ENCODE results near the gene POLR2E. TPM values are rescaled to one million over a fixed set of nuclear protein-coding genes. Genes with fewer than 3 reads are reported as not detected.

Gene POLR2E
- total and polyA plus RNA-seq, 5 experiments from 2014 or later: 88.0 to 233 (median 159) TPM

GRCh38 chr19:1046836-1047695 lies 48.1 kb downstream of the POLR2E start:
- peak overlapping the region in 2 of 10 donors; percentile 22 to 40 for H3K27ac Mint-ChIP-seq
- POLR2A ChIA-PET: interaction anchor here (1.0 to 12.3 kb wide), 10 partner anchors 8 to 47 kb away, joined by 3 to 400 read pairs (median 11); partner anchors contain the start of genes ABCA7, ARHGAP45, CNN2 and RNU6-2
- H3K4me3 Mint-ChIP-seq: no peak overlapping the region
- H3K27me3 Mint-ChIP-seq: no peaks in the 10 kb centered on the region
- peaks cover 2 to 17% (median 3%) of the 10 kb centered on the region in 4 donors for H3K4me1 Mint-ChIP-seq
- no peaks in the 10 kb centered on the region for H3K9me3 Mint-ChIP-seq
- ATAC-seq (no peak), DNase-seq (no peak)
- H3K36me3 Mint-ChIP-seq: peaks cover 0 to 29% (median 2%) of the 10 kb centered on the region in 3 donors

GRCh38 chr19:1046117-1046626 lies 49.0 kb downstream of the POLR2E start:
- Mint-ChIP-seq H3K36me3 (peaks cover 0 to 29% (median 2%) of the 10 kb centered on the region in 3 donors), H3K4me1 (peaks cover 0 to 17% (median 3%) of the 10 kb centered on the region in 4 donors), H3K27ac (no peak overlapping the region), H3K4me3 (no peak overlapping the region), H3K9me3 (no peaks in the 10 kb centered on the region), H3K27me3 (no peaks in the 10 kb centered on the region)
- no peak for ATAC-seq
- DNase-seq: no peak
- POLR2A ChIA-PET: interaction anchor here (0.9 to 12.3 kb wide), 8 partner anchors 7 to 41 kb away, joined by 3 to 400 read pairs (median 6); partner anchors contain the start of genes ABCA7, ARHGAP45, CNN2 and RNU6-2

GRCh38 chr19:1045247-1045603 lies 50.0 kb downstream of the POLR2E start:
- no peaks in the 10 kb centered on the region for H3K27me3 Mint-ChIP-seq
- no peaks in the 10 kb centered on the region for H3K9me3 Mint-ChIP-seq
- DNase-seq (peak in 5 of 10 donors; percentile 63 to 72 (median 67)), ATAC-seq (peak; percentile 28 to 74)
- POLR2A ChIA-PET: interaction anchor here (1.2 to 12.3 kb wide), 4 partner anchors 12 to 42 kb away, joined by 3 to 400 read pairs (median 17); partner anchors contain the start of genes ARHGAP45, CNN2, RNU6-2 and TMEM259
- peak overlapping the region in 6 of 10 donors; percentile 13 to 76 (median 60) for H3K27ac Mint-ChIP-seq
- H3K4me3 Mint-ChIP-seq: peak overlapping the region in 1 of 10 donors; percentile 35
- peaks cover 0 to 29% (median 4%) of the 10 kb centered on the region in 3 donors for H3K36me3 Mint-ChIP-seq
- peaks cover 6 to 23% (median 10%) of the 10 kb centered on the region in 4 donors for H3K4me1 Mint-ChIP-seq

- ATAC-seq (no peak), DNase-seq (no peak)
- Mint-ChIP-seq H3K4me3 (peak overlapping the region in 4 of 10 donors; percentile 26 to 99 (median 57)), H3K36me3 (peaks cover 0 to 31% (median 5%) of the 10 kb centered on the region in 3 donors), H3K27ac (no peak overlapping the region), H3K27me3 (no peaks in the 10 kb centered on the region), H3K4me1 (peaks cover 13 to 42% (median 32%) of the 10 kb centered on the region in 4 donors), H3K9me3 (no peaks in the 10 kb centered on the region)
- POLR2A ChIA-PET: interaction anchor here (7.5 to 12.3 kb wide), 3 partner anchors 14 to 33 kb away, joined by 77 to 768 read pairs (median 400); partner anchors contain the start of genes ARHGAP45, CNN2, RNU6-2 and TMEM259
Observed at GRCh38 chr19:1042689-1043511, 52.3 kb downstream of the POLR2E start.

GRCh38 chr19:1041835-1042685 lies 53.1 kb downstream of the POLR2E start:
- peak in 1 of 10 donors; percentile 63 for DNase-seq
- Mint-ChIP-seq H3K4me3 (peak overlapping the region in 7 of 10 donors; percentile 22 to 100 (median 99)), H3K27me3 (no peaks in the 10 kb centered on the region), H3K9me3 (no peaks in the 10 kb centered on the region), H3K27ac (no peak overlapping the region), H3K4me1 (peaks cover 18 to 49% (median 39%) of the 10 kb centered on the region in 4 donors), H3K36me3 (peaks cover 0 to 40% (median 10%) of the 10 kb centered on the region in 3 donors)
- POLR2A ChIA-PET: interaction anchor here (0.9 to 12.3 kb wide), 6 partner anchors 7 to 34 kb away, joined by 3 to 768 read pairs (median 60); partner anchors contain the start of genes ARHGAP45, CNN2, RNU6-2 and TMEM259
- ATAC-seq: no peak

GRCh38 chr19:1041272-1041834 lies 53.8 kb downstream of the POLR2E start:
- no peaks in the 10 kb centered on the region for H3K27me3 Mint-ChIP-seq
- peaks cover 0 to 43% (median 10%) of the 10 kb centered on the region in 3 donors for H3K36me3 Mint-ChIP-seq
- H3K4me1 Mint-ChIP-seq: peaks cover 21 to 53% (median 43%) of the 10 kb centered on the region in 4 donors
- no peak for DNase-seq
- no peaks in the 10 kb centered on the region for H3K9me3 Mint-ChIP-seq
- peak overlapping the region; percentile 93 to 100 (median 99) for H3K4me3 Mint-ChIP-seq
- POLR2A ChIA-PET: interaction anchor here (0.8 to 12.3 kb wide), 9 partner anchors 8 to 234 kb away, joined by 3 to 768 read pairs (median 8); partner anchors contain the start of genes ARHGAP45, CIRBP, CNN2 and FAM174C
- peak overlapping the region in 9 of 10 donors; percentile 85 to 98 (median 94) for H3K27ac Mint-ChIP-seq
- no peak for ATAC-seq

GRCh38 chr19:1040476-1041271 lies 54.5 kb downstream of the POLR2E start:
- Mint-ChIP-seq H3K27ac (peak overlapping the region; percentile 85 to 98 (median 94)), H3K9me3 (no peaks in the 10 kb centered on the region), H3K4me3 (peak overlapping the region; percentile 93 to 100 (median 99)), H3K27me3 (no peaks in the 10 kb centered on the region), H3K36me3 (peaks cover 0 to 50% (median 10%) of the 10 kb centered on the region in 3 donors), H3K4me1 (peaks cover 26 to 60% (median 49%) of the 10 kb centered on the region in 4 donors)
- DNase-seq: peak; percentile 73 to 95 (median 86)
- POLR2A ChIA-PET: interaction anchor here (0.7 to 12.3 kb wide), 14 partner anchors 8 to 1199 kb away, joined by 3 to 768 read pairs (median 4); partner anchors contain the start of genes ARHGAP45, CIRBP, CNN2 and FAM174C
- ATAC-seq: peak; percentile 52 to 58

- H3K27ac Mint-ChIP-seq: peak within 1 kb of the TSS; percentile 92 to 98 (median 94)
- peak within 1 kb of the TSS; percentile 93 to 100 (median 99) for H3K4me3 Mint-ChIP-seq
- DNase-seq: peak; percentile 98 to 100 (median 99)
- peaks cover 0 to 50% (median 11%) of the 10 kb centered on the region in 3 donors for H3K36me3 Mint-ChIP-seq
- peaks cover 28 to 63% (median 55%) of the 10 kb centered on the region in 4 donors for H3K4me1 Mint-ChIP-seq
- ATAC-seq: peak; percentile 86 to 93
- POLR2A ChIA-PET: interaction anchor here (0.5 to 12.3 kb wide), 18 partner anchors 9 to 1199 kb away, joined by 3 to 768 read pairs (median 4); partner anchors contain the start of genes ARHGAP45, CIRBP, CNN2 and GPX4
- H3K9me3 Mint-ChIP-seq: no peaks in the 10 kb centered on the region
- H3K27me3 Mint-ChIP-seq: no peaks in the 10 kb centered on the region
Observed at GRCh38 chr19:1039646-1040475, 55.3 kb downstream of the POLR2E start, which contains the start of gene ABCA7. Gene ABCA7, plus strand, starts transcription at chr19:1040107. Its CDS starts 1,255 bp downstream, at chr19:1041362.

- peaks cover 0 to 44% (median 11%) of the 10 kb centered on the region in 3 donors for H3K36me3 Mint-ChIP-seq
- H3K4me1 Mint-ChIP-seq: peaks cover 28 to 63% (median 55%) of the 10 kb centered on the region in 4 donors
- no peak for ATAC-seq
- H3K4me3 Mint-ChIP-seq: peak overlapping the region; percentile 93 to 100 (median 99)
- no peaks in the 10 kb centered on the region for H3K27me3 Mint-ChIP-seq
- POLR2A ChIA-PET: interaction anchor here (0.5 to 12.3 kb wide), 17 partner anchors 10 to 471 kb away, joined by 3 to 768 read pairs (median 4); partner anchors contain the start of genes ARHGAP45, CIRBP, CNN2 and GPX4
- no peaks in the 10 kb centered on the region for H3K9me3 Mint-ChIP-seq
- H3K27ac Mint-ChIP-seq: peak overlapping the region; percentile 92 to 98 (median 94)
- DNase-seq: peak in 4 of 10 donors; percentile 33 to 69 (median 42)
Observed at GRCh38 chr19:1038978-1039645, 56.1 kb downstream of the POLR2E start.
